T1000 (cell line): ENCODE results near the gene VDAC2.

Source experiments
- DNase-seq: peaks from one replicate; lab custom pipeline; 2025; ENCODE audit warnings: mixed read lengths; lab: John Stamatoyannopoulos, UW

Gene VDAC2

GRCh38 chr10:75230600-75231038 is 20.0 kb downstream of the VDAC2 start:
- peak; percentile 63 for DNase-seq

DNA sequence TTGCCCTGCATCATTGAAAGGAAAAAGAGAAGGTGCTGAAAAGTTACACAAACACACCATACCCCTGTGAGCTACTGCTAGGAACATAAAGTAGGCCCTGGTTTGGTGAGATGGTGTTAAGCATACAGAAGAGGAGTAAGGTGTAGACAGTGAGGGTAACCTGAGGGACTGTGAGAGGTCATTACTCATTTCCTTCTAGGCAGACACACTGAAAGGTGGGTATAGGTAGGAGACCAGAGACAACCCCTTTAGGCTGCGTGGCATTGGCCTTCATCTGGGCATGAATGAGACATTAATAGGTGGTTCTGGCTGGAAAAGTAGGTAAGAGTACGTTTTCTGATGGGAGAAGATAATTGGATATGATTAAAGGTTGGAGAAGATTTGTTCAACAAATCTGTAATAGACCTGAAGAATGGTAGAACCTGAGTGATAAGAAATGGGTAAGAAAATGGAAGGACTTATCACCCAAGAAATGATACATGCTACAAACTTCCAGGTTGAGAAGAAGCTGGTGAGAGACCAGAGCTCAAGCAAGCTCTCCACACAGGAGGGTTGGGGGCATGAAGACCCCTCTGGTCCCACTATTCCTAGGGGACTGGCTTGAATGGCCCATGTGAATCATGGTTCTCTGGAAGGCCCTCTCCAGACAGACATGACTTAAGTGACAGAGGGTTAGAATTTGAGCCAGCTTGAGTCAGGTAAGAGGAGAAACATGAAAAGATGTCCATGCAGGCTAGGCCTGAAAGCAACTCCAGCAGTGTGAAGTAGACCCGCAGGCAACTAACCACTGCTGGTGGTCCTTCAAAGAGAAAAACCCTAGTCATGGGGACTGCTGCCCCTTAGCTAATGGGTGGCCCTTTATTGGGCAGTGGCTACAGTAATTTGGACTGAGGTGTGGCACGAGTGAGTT is 21.3 kb downstream of the VDAC2 start:
- no peak for DNase-seq

DNA sequence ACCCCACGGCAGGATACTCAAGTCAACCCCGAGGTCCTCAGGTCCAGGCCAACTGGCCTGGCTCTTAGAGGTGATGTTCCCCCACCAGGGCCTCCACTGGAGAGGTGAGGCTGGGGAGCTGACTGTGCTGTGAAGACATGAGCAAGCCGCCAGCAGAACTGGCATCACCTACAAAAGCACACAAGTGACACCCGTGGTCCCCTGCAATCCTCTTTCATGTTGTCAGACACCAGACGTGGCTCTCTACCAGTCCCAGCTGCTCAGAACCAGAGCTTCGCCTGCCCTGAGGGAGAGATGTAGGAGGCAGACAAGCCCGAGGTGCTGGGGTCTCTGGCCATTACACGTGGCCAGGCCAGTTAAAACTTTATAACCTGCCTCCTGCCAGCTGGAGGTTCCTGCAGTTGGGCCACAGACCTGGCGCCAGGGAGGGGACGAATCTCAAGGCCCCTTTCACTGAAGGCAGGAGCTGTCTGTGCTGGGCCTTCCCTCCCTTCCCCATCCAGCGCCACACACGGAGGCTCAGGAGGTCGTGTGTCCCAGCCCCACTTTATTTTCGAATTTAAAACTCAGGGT is 22.9 kb downstream of the VDAC2 start:
- no peak for DNase-seq

DNA sequence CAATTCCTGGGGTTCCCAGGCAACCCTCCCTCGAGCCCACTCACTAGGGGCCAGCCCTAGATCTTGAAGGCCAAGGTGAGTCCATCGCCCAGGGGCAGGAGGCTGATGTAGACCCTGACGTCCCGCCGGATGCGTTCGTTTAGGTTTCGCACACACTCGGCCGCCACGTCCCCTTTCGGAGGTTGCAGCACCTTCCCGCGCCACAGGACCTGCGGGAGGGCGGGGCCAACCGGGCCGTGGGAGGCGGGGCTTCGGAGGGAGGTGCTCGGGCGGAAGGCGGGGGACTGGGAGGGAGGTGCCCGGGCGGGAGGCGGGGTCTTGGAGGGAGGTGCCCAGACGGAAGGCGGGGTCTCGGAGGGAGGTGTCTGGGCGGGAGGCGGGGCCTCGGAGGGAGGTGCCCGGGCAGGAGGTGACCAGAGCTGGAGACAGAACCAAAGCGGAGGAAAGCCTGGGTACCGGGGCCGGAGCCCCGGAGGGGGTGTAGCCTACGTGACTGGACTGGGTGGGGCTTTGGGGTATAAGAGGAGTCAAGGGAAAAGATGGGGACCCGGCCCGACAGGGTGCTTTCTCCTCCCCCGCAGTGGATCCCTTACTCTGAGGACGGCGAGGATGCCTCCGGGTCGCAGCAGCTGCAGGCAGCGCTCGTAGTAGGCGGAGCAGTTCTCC is 23.6 kb downstream of the VDAC2 start:
- peak; percentile 90 for DNase-seq

DNA sequence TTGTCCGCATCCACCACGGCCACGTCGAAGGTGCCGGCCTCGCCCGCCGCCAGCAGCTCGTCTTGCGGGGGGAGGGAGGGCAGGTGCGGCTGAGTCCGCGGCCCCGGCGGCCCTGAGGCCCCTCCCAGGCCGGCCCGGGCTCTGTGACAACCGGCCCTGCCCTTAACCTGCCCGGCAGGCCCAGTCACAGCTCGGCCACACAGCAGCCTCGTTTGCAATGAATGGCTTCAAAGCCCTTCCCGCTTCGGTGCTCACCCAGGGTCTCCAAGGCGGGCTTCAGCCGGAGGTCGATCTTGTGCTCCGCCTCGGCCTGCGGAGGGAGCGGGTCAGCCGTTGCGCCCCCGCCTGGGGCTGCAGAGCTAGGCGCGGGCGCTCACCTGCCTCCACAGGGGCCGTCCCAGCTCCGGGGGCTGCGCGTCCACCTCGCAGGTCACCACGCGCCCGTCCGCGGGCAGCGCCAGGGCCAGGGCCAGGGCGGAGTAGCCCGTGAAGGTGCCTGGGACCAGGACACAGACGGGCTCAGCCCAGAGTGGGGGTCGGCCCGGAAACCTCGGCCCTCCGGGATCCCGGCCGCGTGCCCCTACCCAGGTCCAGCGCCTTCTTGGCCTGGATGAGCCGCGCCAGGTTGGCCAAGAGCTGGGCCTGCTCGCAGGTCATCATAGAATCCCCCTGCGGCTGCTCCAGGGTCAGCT is 24.2 kb downstream of the VDAC2 start:
- DNase-seq = peak; percentile 67

DNA sequence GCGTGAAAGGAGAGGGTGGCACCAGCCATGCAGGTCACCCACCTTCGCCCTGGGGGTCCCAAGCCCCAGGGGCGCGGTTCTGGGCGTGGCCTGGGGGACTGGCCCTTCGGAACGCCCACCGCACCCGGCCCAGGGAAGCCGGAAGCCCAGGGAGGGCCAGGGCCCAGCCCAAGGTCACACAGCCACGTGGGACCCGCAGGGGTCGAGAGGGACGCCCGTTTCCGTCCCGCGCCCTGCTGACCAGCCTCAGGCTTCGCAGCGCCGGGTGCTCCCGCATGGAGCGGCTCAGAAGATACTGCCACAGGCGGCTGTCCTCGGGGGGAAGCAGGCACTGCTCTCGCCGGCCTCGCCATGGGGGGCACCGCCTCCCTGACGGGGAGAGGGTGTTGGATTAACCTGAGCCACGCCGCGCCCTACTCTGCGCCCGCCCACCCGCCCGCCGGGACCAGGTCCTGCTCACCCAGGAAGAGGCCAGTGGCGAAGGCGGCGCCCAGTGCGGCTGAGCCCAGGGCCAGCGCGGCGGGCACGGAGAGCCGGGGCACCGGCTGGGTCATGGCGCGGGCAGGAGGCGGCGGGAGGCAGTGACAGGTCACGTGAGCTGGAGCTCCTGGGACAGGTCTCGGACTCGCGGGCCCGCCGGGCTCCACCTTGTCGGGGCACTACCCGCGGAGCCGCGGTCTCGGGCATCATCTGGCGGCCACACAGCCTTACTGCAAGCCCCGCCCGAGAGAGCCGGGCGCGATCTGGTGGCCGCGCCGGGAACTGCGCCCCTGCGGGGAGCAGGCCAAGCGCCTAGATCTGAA is 25.0 kb downstream of the VDAC2 start, which contains the start of gene COMTD1:
COMTD1 (minus strand) TSS at position 583 of the 803 bp plus-strand sequence; CDS start at position 554, 29 bp downstream.
- peak; percentile 93 for DNase-seq

DNA sequence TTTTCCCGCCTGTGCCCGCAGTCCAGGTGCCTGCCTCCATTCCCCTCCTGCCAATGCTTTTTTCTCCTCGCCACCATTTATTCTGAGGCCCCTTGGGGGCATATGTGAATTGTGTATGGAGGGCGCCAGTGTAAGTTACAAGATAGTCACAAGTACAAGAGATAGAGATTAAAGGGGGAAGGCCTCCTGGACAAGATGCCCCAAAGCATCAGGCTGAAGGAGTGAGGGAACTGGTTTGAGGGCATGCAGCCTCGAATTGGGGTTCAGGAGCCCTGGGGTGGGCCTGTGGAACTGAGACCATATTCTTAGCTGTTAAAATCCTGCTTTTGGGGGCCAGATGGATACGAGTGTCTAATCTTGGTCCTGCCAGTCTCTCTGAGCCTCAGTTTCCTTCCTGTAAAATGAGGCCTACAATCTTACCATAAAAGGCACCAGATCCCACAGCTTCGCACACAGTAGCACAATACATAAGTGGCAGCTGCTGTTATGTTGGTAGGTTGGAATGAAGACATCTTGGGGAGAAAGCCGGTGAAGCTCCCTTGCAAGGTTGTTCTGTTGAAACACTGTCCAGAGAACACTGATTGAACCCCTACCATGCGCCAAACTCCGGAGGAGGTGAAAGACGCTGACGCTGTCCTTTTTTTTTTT is 25.7 kb downstream of the VDAC2 start:
- no peak for DNase-seq

DNA sequence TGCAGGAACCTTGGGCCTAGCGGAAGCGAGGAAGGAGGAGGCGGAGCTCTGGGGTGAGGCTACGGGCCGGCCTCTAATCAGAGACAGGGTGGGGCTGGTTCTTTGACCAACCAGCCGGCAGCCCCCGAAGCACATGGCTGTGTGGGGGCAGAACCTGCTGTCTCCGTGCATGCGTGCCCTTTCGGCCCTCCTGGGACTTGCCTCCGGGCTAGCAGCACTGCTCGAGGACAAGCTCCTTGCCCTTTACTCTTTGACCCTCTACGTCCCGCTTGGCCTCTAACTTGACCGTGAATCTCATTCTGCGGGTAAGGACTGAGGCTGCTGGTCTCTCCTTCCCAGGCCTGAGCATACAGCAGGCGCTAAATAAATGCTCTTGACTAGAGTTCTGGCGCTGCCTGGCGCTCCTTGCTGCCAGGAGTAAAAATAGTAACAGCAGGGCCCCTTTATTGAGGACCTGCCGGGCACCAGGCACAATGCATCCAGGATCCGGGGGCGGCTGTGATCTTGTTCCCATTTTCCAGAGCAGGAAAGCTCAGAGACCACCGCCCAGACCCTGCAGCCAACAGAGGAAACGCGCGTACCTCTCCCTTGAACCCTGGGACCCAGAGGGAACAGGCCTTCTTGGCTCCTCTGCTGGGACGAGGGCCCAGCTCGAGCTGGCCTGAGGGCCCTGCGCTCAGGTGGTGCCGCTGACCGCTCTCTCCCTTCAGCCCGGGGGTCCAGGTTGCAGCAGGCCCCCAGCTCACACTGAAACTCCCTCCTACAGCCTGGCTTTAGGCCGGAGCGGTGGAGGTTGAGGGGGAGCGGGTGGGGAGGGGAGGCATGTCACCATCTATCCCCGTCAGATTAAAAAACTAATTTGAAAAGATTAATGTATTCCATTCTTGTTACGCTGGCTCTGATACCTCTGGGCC is 27.8 kb downstream of the VDAC2 start:
- no peak for DNase-seq

GRCh38 chr10:75239096-75239790 is 28.6 kb downstream of the VDAC2 start:
- no peak for DNase-seq

DNA sequence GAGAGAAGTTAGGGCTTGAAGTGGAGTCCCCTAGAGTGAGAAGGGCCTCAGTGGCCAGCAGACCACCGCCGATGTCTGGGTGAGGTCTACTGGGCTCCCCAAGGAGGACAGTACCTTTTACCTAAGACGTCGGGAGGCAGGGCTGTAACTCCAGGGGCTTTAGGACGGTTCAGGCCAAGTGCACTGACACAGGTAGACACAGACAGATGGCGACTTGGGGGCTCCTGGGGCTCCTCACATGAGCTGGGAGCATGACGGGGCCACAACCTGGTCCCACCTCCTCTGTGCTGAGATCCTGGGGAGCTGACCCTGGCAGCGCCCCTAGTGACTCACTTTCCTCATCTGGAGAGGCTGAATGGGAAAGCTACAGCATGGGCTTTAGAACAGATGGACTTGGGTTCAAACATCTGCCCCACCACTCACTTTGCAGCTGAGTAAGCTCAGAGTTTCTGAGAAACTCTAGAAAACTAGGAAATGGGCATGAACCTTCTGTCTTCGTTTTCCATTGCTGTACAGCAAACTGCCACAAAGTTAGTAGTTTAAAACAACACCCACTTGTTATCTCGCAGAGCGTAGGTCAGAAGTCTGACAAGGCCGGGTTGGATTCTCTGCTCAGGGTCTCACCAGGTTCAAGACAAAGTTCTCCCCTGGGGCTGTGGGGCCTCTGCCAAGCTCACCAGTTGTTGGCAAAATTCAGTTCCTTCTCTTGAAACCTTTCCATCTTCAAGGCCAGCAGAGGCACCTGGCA is 29.9 kb downstream of the VDAC2 start:
- no peak for DNase-seq

DNA sequence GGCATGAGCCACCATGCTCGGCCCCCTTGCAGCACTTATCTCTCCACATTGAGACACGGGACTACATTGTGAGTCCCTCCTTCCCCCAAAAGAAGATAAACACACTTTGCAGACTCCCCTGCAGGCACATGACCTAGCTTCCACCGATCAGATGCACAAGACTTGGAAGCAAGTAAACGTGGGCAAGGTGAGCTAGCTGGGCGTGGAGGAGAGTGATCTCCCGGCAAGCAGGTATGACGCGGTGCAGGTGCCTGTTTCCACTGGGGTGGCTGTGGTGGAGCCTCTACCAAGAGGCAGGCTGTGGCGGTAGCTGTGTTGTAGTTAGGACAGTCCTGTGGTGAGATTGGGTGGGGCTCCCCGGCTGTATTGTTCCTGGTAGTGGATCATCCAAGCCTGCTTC is 32.8 kb downstream of the VDAC2 start:
- DNase-seq = no peak

- no peak for DNase-seq
Measured at GRCh38 chr10:75244487-75245353, 34.1 kb downstream of the VDAC2 start.

GRCh38 chr10:75245354-75246250 is 35.0 kb downstream of the VDAC2 start:
- no peak for DNase-seq

- DNase-seq = no peak
Measured at GRCh38 chr10:75246506-75246905, 35.9 kb downstream of the VDAC2 start.

- DNase-seq = no peak
Measured at GRCh38 chr10:75247797-75248196, 37.2 kb downstream of the VDAC2 start.

GRCh38 chr10:75250934-75251333 is 40.3 kb downstream of the VDAC2 start:
- DNase-seq = peak; percentile 44
